ENCODE results near the gene PSD2.

Gene PSD2

GRCh38 chr5:139833525-139833924, 37.9 kb downstream of the PSD2 start:
- DNase-seq (ENCODE audit: low spot score): no peak
- TF ChIP-seq, protein P1, sequence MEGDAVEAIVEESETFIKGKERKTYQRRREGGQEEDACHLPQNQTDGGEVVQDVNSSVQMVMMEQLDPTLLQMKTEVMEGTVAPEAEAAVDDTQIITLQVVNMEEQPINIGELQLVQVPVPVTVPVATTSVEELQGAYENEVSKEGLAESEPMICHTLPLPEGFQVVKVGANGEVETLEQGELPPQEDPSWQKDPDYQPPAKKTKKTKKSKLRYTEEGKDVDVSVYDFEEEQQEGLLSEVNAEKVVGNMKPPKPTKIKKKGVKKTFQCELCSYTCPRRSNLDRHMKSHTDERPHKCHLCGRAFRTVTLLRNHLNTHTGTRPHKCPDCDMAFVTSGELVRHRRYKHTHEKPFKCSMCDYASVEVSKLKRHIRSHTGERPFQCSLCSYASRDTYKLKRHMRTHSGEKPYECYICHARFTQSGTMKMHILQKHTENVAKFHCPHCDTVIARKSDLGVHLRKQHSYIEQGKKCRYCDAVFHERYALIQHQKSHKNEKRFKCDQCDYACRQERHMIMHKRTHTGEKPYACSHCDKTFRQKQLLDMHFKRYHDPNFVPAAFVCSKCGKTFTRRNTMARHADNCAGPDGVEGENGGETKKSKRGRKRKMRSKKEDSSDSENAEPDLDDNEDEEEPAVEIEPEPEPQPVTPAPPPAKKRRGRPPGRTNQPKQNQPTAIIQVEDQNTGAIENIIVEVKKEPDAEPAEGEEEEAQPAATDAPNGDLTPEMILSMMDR (IDR thresholded peaks at IDR 0.05; ENCODE audit: extremely low read depth, insufficient read depth, missing control alignments): no peak
- in situ Hi-C loops (cut with MboI; ENCODE audit: low pct_unique_long_range_greater_than_20kb, low sequenced_read_pairs, unreplicated experiment): no loop called here

DNA sequence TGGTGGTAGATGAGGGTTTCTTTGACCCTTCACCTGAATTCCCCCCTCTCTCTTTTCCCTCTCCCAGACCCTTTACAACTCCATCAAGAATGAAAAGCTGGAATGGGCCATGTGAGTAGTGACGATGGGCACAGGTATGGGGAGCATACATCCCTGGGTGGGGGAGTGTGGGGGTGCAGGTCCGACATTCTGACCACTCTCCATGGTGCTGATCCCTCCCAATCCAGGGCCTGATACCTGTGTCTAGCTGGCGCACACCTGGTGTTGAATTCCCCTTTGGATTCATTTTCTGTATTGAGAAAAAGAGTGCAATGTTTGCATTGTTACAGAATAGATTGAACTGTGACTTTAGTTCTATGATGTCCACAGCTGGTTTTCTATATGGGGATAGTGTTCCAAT, 40.0 kb downstream of the PSD2 start:
- in situ Hi-C loops (cut with MboI; ENCODE audit: low pct_unique_long_range_greater_than_20kb, low sequenced_read_pairs, unreplicated experiment): no loop called here
- no peak for DNase-seq (ENCODE audit: low spot score)
- TF ChIP-seq, protein P1 (IDR thresholded peaks at IDR 0.05; ENCODE audit: extremely low read depth, insufficient read depth, missing control alignments): no peak

GRCh38 chr5:139836469-139837208, 41.0 kb downstream of the PSD2 start:
- in situ Hi-C loops (cut with MboI; ENCODE audit: low pct_unique_long_range_greater_than_20kb, low sequenced_read_pairs, unreplicated experiment): no loop called here
- TF ChIP-seq, protein P1 (IDR thresholded peaks at IDR 0.05; ENCODE audit: extremely low read depth, insufficient read depth, missing control alignments): no peak
- DNase-seq (ENCODE audit: low spot score): no peak

- in situ Hi-C loops (cut with MboI; ENCODE audit: low pct_unique_long_range_greater_than_20kb, low sequenced_read_pairs, unreplicated experiment): no loop called here
- DNase-seq (ENCODE audit: low spot score): no peak
- TF ChIP-seq, protein P1 (IDR thresholded peaks at IDR 0.05; ENCODE audit: extremely low read depth, insufficient read depth, missing control alignments): no peak
Observed at GRCh38 chr5:139837711-139838380, 42.2 kb downstream of the PSD2 start.

- TF ChIP-seq, protein P1 (IDR thresholded peaks at IDR 0.05; ENCODE audit: extremely low read depth, insufficient read depth, missing control alignments): no peak
- DNase-seq (ENCODE audit: low spot score): no peak
- in situ Hi-C loops (cut with MboI; ENCODE audit: low pct_unique_long_range_greater_than_20kb, low sequenced_read_pairs, unreplicated experiment): no loop called here
Observed at GRCh38 chr5:139838381-139839197, 43.0 kb downstream of the PSD2 start.

- DNase-seq (ENCODE audit: low spot score): no peak
- TF ChIP-seq, protein P1 (IDR thresholded peaks at IDR 0.05; ENCODE audit: extremely low read depth, insufficient read depth, missing control alignments): no peak
- in situ Hi-C loops (cut with MboI; ENCODE audit: low pct_unique_long_range_greater_than_20kb, low sequenced_read_pairs, unreplicated experiment): no loop called here
Observed at GRCh38 chr5:139839232-139839815, 43.7 kb downstream of the PSD2 start.
